Measurements from ENCODE around the gene ESYT1.
"Not testable (repeated sequence)": the region's sequence is repeated elsewhere in the genome, so short reads cannot be mapped to it uniquely, and the experiment has no call there.

ESYT1 gene

DNA sequence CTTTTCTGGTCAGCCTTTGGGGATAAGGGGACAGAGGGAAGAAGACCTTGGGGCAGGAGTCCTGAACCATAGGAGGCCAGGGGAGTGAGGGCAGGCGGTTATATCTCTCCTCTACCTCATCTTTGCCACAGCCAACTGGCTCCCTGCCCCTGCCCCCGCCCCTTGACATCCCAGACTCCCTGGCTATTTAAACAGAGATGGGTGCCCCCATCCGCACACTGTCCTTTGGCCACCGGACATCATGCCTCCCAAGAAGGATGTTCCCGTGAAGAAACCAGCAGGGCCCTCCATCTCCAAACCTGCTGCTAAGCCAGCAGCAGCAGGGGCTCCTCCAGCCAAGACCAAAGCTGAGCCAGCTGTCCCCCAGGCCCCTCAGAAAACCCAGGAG lies 25.6 kb downstream of the ESYT1 start:
- Histone ChIP-seq H3K4me3 (ENCODE audit: insufficient read depth, low read depth, low read length, poor library complexity, severe bottlenecking) (no peak overlapping the region), H3K36me3 (ENCODE audit: control insufficient read depth, insufficient read depth, low read length) (no peaks in the 10 kb centered on the region), H3K27ac (ENCODE audit: insufficient read depth, low read length, poor library complexity, severe bottlenecking) (no peak overlapping the region), H3K9me3 (ENCODE audit: control insufficient read depth, low read length) (no peaks in the 10 kb centered on the region), H3K4me1 (ENCODE audit: control insufficient read depth, insufficient read depth, low read length, poor library complexity, severe bottlenecking) (peaks cover 28% of the 10 kb centered on the region), H3K27me3 (replicated peaks; ENCODE audit: control insufficient read depth, insufficient read depth, low read length, poor library complexity, severe bottlenecking) (no peaks in the 10 kb centered on the region)
- no peak for DNase-seq

DNA sequence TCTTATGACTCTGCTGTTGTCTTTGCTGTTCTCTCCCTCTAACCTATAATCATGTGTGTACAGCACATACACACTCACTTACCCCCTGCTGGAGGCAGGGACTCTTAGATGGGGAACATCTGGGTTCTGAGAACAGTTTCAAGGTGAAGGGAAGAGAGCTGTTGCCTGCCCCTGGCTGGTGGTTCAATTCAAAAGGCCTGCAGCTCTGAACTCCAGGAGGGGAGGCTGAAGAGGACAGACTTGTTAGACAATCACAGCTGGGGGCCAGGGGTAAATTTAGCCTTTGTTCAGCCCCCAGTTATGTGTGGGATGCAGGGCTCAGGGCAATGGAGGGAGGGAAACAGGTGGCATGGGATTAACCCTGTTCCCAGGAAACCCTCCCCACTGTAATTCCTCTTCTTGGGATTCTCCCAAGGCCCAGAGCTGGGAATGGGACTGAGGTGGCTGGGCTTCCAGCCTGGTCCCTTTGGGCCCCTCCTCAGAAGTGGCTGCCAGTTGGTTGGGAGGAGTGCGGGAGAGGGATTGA lies 26.2 kb downstream of the ESYT1 start:
- Histone ChIP-seq H3K36me3 (ENCODE audit: control insufficient read depth, insufficient read depth, low read length) (no peaks in the 10 kb centered on the region), H3K9me3 (ENCODE audit: control insufficient read depth, low read length) (no peaks in the 10 kb centered on the region), H3K4me3 (ENCODE audit: insufficient read depth, low read depth, low read length, poor library complexity, severe bottlenecking) (no peak overlapping the region), H3K27ac (ENCODE audit: insufficient read depth, low read length, poor library complexity, severe bottlenecking) (no peak overlapping the region), H3K27me3 (replicated peaks; ENCODE audit: control insufficient read depth, insufficient read depth, low read length, poor library complexity, severe bottlenecking) (no peaks in the 10 kb centered on the region), H3K4me1 (ENCODE audit: control insufficient read depth, insufficient read depth, low read length, poor library complexity, severe bottlenecking) (peaks cover 32% of the 10 kb centered on the region)
- DNase-seq: no peak

- Histone ChIP-seq H3K4me3 (ENCODE audit: insufficient read depth, low read depth, low read length, poor library complexity, severe bottlenecking) (no peak overlapping the region), H3K36me3 (ENCODE audit: control insufficient read depth, insufficient read depth, low read length) (no peaks in the 10 kb centered on the region), H3K4me1 (ENCODE audit: control insufficient read depth, insufficient read depth, low read length, poor library complexity, severe bottlenecking) (peaks cover 37% of the 10 kb centered on the region), H3K9me3 (ENCODE audit: control insufficient read depth, low read length) (no peaks in the 10 kb centered on the region), H3K27ac (ENCODE audit: insufficient read depth, low read length, poor library complexity, severe bottlenecking) (no peak overlapping the region), H3K27me3 (replicated peaks; ENCODE audit: control insufficient read depth, insufficient read depth, low read length, poor library complexity, severe bottlenecking) (no peaks in the 10 kb centered on the region)
- no peak for DNase-seq
Observed at GRCh38 chr12:56154818-56155217, 26.8 kb downstream of the ESYT1 start.

GRCh38 chr12:56155256-56155845 lies 27.3 kb downstream of the ESYT1 start:
- no peak overlapping the region for H3K4me3 ChIP-seq (ENCODE audit: insufficient read depth, low read depth, low read length, poor library complexity, severe bottlenecking)
- H3K4me1 ChIP-seq (ENCODE audit: control insufficient read depth, insufficient read depth, low read length, poor library complexity, severe bottlenecking): peaks cover 42% of the 10 kb centered on the region
- H3K27me3 ChIP-seq (replicated peaks; ENCODE audit: control insufficient read depth, insufficient read depth, low read length, poor library complexity, severe bottlenecking): no peaks in the 10 kb centered on the region
- DNase-seq: no peak
- no peak overlapping the region for H3K27ac ChIP-seq (ENCODE audit: insufficient read depth, low read length, poor library complexity, severe bottlenecking)
- H3K36me3 ChIP-seq (ENCODE audit: control insufficient read depth, insufficient read depth, low read length): no peaks in the 10 kb centered on the region
- H3K9me3 ChIP-seq (ENCODE audit: control insufficient read depth, low read length): no peaks in the 10 kb centered on the region

- not testable (repeated sequence) for H3K27me3 ChIP-seq (replicated peaks; ENCODE audit: control insufficient read depth, insufficient read depth, low read length, poor library complexity, severe bottlenecking); H3K27ac ChIP-seq (ENCODE audit: insufficient read depth, low read length, poor library complexity, severe bottlenecking); H3K4me3 ChIP-seq (ENCODE audit: insufficient read depth, low read depth, low read length, poor library complexity, severe bottlenecking); H3K9me3 ChIP-seq (ENCODE audit: control insufficient read depth, low read length); DNase-seq
- Histone ChIP-seq H3K4me1 (ENCODE audit: control insufficient read depth, insufficient read depth, low read length, poor library complexity, severe bottlenecking) (peaks cover 46% of the 10 kb centered on the region), H3K36me3 (ENCODE audit: control insufficient read depth, insufficient read depth, low read length) (peaks cover 11% of the 10 kb centered on the region)
Observed at GRCh38 chr12:56156464-56157200, 28.6 kb downstream of the ESYT1 start.

DNA sequence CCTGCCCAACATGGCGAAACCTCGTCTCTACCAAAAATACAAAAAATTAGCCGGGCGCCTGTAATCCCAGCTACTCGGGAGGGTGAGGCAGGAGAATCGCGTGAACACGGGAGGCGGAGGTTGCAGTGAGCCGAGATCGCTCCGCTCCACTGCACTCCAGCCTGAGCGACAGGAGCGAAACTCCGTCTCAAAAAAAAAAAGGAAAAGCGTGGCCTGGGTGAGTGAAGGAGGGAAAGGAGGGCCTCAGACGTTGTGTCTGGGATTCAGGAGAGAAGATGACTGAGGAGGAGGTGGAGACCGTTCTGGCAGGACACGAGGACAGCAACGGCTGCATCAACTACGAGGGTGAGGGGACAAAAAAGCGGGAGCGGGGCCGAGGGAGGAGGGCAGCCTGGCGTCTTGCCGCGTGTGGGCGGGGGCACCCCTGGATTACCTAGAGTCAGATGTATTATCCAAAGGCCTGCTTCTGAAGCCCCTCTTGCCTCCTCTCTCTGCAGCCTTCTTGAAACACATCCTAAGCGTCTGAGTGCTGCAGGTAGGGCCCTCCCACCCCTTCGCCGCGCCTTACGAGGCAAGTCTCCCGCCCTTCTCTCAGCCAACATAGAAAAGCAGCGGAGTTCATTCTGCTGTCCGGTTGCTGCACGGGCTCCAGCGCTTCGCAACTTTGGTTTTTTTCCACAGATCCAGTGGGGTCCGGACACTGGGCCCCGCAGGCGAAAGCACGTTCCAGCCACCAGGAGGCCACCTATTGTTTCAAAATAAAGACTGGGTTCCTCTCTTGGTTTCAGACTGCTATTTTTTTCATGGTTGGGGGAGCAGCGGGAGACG lies 29.3 kb downstream of the ESYT1 start:
- DNase-seq: peak in 2 of 3 donors; percentile 23 to 58
- no peaks in the 10 kb centered on the region for H3K27me3 ChIP-seq (replicated peaks; ENCODE audit: control insufficient read depth, insufficient read depth, low read length, poor library complexity, severe bottlenecking)
- peak overlapping the region; percentile 95 for H3K27ac ChIP-seq (ENCODE audit: insufficient read depth, low read length, poor library complexity, severe bottlenecking)
- peak overlapping the region; percentile 77 for H3K4me3 ChIP-seq (ENCODE audit: insufficient read depth, low read depth, low read length, poor library complexity, severe bottlenecking)
- H3K4me1 ChIP-seq (ENCODE audit: control insufficient read depth, insufficient read depth, low read length, poor library complexity, severe bottlenecking): peaks cover 40% of the 10 kb centered on the region
- H3K9me3 ChIP-seq (ENCODE audit: control insufficient read depth, low read length): no peaks in the 10 kb centered on the region
- peaks cover 18% of the 10 kb centered on the region for H3K36me3 ChIP-seq (ENCODE audit: control insufficient read depth, insufficient read depth, low read length)

DNA sequence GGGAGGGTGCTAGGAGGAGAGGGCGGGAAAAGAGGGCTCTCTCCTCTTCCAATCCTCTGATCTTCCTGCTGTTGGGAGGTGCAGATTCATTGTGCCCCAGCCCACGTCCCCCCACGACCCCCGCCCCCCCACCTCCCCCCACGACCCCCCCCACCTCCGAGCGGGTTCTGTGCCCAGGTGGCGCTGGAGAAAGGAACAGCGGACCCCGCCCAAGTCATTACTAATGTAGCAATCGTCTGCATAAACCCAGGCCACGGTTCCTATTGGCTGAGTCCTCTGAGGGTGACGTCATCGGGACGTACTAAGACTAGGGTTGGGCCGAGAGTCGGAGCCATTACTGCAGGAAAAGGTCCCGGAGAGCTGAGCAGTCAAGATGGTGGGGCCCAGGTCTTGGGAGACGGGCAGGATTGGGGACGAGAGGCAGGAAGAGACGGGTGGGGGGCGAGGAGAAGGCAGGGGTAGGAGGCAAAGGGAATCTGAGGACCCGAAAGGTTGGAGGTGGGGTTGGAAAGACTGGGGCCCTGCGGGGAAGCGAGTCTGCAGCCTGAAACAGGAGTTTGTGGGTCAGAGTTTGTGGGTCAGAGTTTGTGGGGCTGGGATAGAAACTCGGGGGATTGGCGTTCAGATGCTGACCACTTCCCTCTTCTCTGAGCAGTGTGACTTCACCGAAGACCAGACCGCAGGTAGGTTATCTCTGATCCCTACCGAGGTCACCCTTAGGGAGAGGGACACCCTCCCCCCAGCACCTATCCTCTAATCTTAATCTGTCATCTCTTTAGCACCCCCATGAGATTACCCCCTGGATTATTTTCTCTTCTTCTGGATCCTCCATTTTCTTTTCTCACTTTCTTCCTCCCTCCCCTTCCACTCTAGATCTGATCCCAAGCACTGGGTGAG lies 30.2 kb downstream of the ESYT1 start, which contains the start of gene MYL6:
Gene MYL6, plus strand, starts transcription at position 331 of the 897 bp plus-strand sequence. Its CDS starts 43 bp downstream, at position 374.
- Histone ChIP-seq H3K4me3 (ENCODE audit: insufficient read depth, low read depth, low read length, poor library complexity, severe bottlenecking) (peak within 1 kb of the TSS; percentile 87), H3K9me3 (ENCODE audit: control insufficient read depth, low read length) (no peaks in the 10 kb centered on the region), H3K27me3 (replicated peaks; ENCODE audit: control insufficient read depth, insufficient read depth, low read length, poor library complexity, severe bottlenecking) (no peaks in the 10 kb centered on the region), H3K27ac (ENCODE audit: insufficient read depth, low read length, poor library complexity, severe bottlenecking) (peak within 1 kb of the TSS; percentile 95), H3K4me1 (ENCODE audit: control insufficient read depth, insufficient read depth, low read length, poor library complexity, severe bottlenecking) (peaks cover 33% of the 10 kb centered on the region), H3K36me3 (ENCODE audit: control insufficient read depth, insufficient read depth, low read length) (peaks cover 24% of the 10 kb centered on the region)
- peak; percentile 84 to 91 (median 87) for DNase-seq

GRCh38 chr12:56158926-56159461 lies 30.9 kb downstream of the ESYT1 start:
- no peak for DNase-seq
- Histone ChIP-seq H3K27ac (ENCODE audit: insufficient read depth, low read length, poor library complexity, severe bottlenecking) (peak overlapping the region; percentile 95), H3K27me3 (replicated peaks; ENCODE audit: control insufficient read depth, insufficient read depth, low read length, poor library complexity, severe bottlenecking) (no peaks in the 10 kb centered on the region), H3K4me1 (ENCODE audit: control insufficient read depth, insufficient read depth, low read length, poor library complexity, severe bottlenecking) (peaks cover 33% of the 10 kb centered on the region), H3K9me3 (ENCODE audit: control insufficient read depth, low read length) (no peaks in the 10 kb centered on the region), H3K4me3 (ENCODE audit: insufficient read depth, low read depth, low read length, poor library complexity, severe bottlenecking) (peak overlapping the region; percentile 87), H3K36me3 (ENCODE audit: control insufficient read depth, insufficient read depth, low read length) (peaks cover 32% of the 10 kb centered on the region)
